GM18868 (cell line): ENCODE results near the gene FBXW5.

Experiments used
- ATAC-seq: cut with Tn5 transposase; IDR thresholded peaks from one replicate; pipeline ENCODE4 v1.9.1; 2021; ENCODE audit warnings: mild to moderate bottlenecking, moderate library complexity; ENCODE audit not compliant: unreplicated experiment

FBXW5 gene

GRCh38 chr9:136949817-136950655 is 5.5 kb upstream of the FBXW5 start:
- peak; percentile 88 for ATAC-seq

GRCh38 chr9:136949239-136949816 is 4.8 kb upstream of the FBXW5 start:
- ATAC-seq = no peak

- no peak for ATAC-seq
Observed at GRCh38 chr9:136947955-136948510, 3.5 kb upstream of the FBXW5 start.

GRCh38 chr9:136947028-136947891 is 2.7 kb upstream of the FBXW5 start:
- ATAC-seq = no peak

GRCh38 chr9:136946228-136947027 is 1.9 kb upstream of the FBXW5 start:
- ATAC-seq = no peak

- no peak for ATAC-seq
Observed at GRCh38 chr9:136945333-136946227, 1.0 kb upstream of the FBXW5 start.

GRCh38 chr9:136944212-136944518 is 373 bp downstream of the FBXW5 start:
- peak; percentile 39 for ATAC-seq

- peak; percentile 11 for ATAC-seq
Observed at GRCh38 chr9:136943291-136944211, 987 bp downstream of the FBXW5 start.

- no peak for ATAC-seq
Observed at GRCh38 chr9:136942881-136943230, 1.7 kb downstream of the FBXW5 start.

- no peak for ATAC-seq
Observed at GRCh38 chr9:136942112-136942880, 2.2 kb downstream of the FBXW5 start.

GRCh38 chr9:136941231-136942111 is 3.1 kb downstream of the FBXW5 start:
- ATAC-seq = no peak

- ATAC-seq = no peak
Observed at GRCh38 chr9:136940526-136941230, 3.9 kb downstream of the FBXW5 start.

GRCh38 chr9:136939996-136940525 is 4.5 kb downstream of the FBXW5 start:
- no peak for ATAC-seq

- ATAC-seq = no peak
Observed at GRCh38 chr9:136939431-136939995, 5.0 kb downstream of the FBXW5 start.

GRCh38 chr9:136937186-136938001 is 7.1 kb downstream of the FBXW5 start:
- no peak for ATAC-seq
